OCI-LY1 (cell line): ENCODE results near the gene TTC12.

Source experiments
- H2AFZ ChIP-seq: fragments of 200-600 bp; sonication (generic), shearing (Covaris generic); 2 replicates; pipeline ENCODE4 v1.6.0; 2014; ENCODE audit warnings: antibody characterized with exemption, mild to moderate bottlenecking, low read length
- H3F3A ChIP-seq: fragments of 200-600 bp; sonication (generic), shearing (Covaris generic); 2 replicates; pipeline ENCODE4 v1.6.0; 2014; ENCODE audit warnings: mild to moderate bottlenecking, antibody characterized with exemption, low read length, moderate library complexity; ENCODE audit not compliant: insufficient read depth
- H3K27ac ChIP-seq: fragments of 200-600 bp; sonication (generic); 2 replicates; pipeline ENCODE4 v1.5.1; 2014; ENCODE audit warnings: low read length, mixed run types, mild to moderate bottlenecking, low read depth; ENCODE audit not compliant: poor library complexity, severe bottlenecking
- H3K27me3 ChIP-seq: fragments of 200-600 bp; sonication (generic); 2 replicates; pipeline ENCODE4 v1.6.0; 2014; ENCODE audit warnings: antibody characterized with exemption, mild to moderate bottlenecking, low read length, moderate library complexity; ENCODE audit not compliant: insufficient read depth
- H3K36me3 ChIP-seq: fragments of 200-600 bp; sonication (generic); 2 replicates; pipeline ENCODE4 v1.6.1; 2014; ENCODE audit warnings: mild to moderate bottlenecking, antibody characterized with exemption, low read length, moderate library complexity, mixed read lengths; ENCODE audit not compliant: insufficient read depth
- H3K4me1 ChIP-seq: fragments of 200-600 bp; sonication (generic); 2 replicates; pipeline ENCODE4 v1.5.1; 2014; ENCODE audit warnings: mild to moderate bottlenecking, low read length, moderate library complexity; ENCODE audit not compliant: insufficient read depth, severe bottlenecking
- H3K4me2 ChIP-seq: fragments of 200-600 bp; sonication (generic), shearing (Covaris generic); 2 replicates; pipeline ENCODE4 v1.6.1; 2014; ENCODE audit warnings: low read length
- H3K4me3 ChIP-seq: fragments of 200-600 bp; sonication (generic); 2 replicates; pipeline ENCODE4 v1.5.1; 2014; ENCODE audit warnings: low read length, low read depth, mild to moderate bottlenecking, mixed read lengths; ENCODE audit not compliant: poor library complexity, severe bottlenecking
- H3K79me2 ChIP-seq: fragments of 200-600 bp; shearing (Covaris generic); 2 replicates; pipeline ENCODE4 v1.6.1; 2016; ENCODE audit warnings: mixed run types, low read length, mixed read lengths; ENCODE audit not compliant: insufficient read depth
- H3K9ac ChIP-seq: fragments of 200-600 bp; sonication (generic), shearing (Covaris generic); 2 replicates; pipeline ENCODE4 v1.6.1; 2014; ENCODE audit warnings: mild to moderate bottlenecking, low read length, mixed read lengths
- H3K9me2 ChIP-seq: fragments of 200-600 bp; sonication (generic), shearing (Covaris generic); 2 replicates; pipeline ENCODE4 v1.6.1; 2014; ENCODE audit warnings: low read depth, mild to moderate bottlenecking, low read length, mixed read lengths
- H3K9me3 ChIP-seq: fragments of 200-600 bp; shearing (Covaris generic); 2 replicates; pipeline ENCODE4 v1.6.1; 2014; ENCODE audit warnings: low read length, mixed read lengths
- H4K20me1 ChIP-seq: fragments of 200-600 bp; sonication (generic), shearing (Covaris generic); 2 replicates; pipeline ENCODE4 v1.6.0; 2016; ENCODE audit warnings: mild to moderate bottlenecking, low read length; ENCODE audit not compliant: insufficient read depth
- EZH2 ChIP-seq: fragments of 200-600 bp; sonication (generic), shearing (Covaris generic); IDR thresholded peaks from 2 replicates; pipeline ENCODE4 v1.8.0; 2017; ENCODE audit warnings: borderline replicate concordance, mixed run types, mild to moderate bottlenecking, antibody characterized with exemption, low read length, moderate library complexity, mixed read lengths
- TF ChIP-seq, protein P1 (sequence below): fragments of 200-600 bp; sonication (generic), shearing (Covaris generic); IDR thresholded peaks from 2 replicates; pipeline ENCODE4 v1.5.1; 2017; ENCODE audit warnings: mild to moderate bottlenecking, antibody characterized with exemption, low read length, moderate library complexity, mixed read lengths

The TTC12 gene

GRCh38 chr11:113377681-113378412 lies 63.5 kb downstream of the TTC12 start:
- no peaks in the 10 kb centered on the region for H3K79me2 ChIP-seq
- H2AFZ ChIP-seq, result no peak overlapping the region
- H3K27me3 ChIP-seq, result no peaks in the 10 kb centered on the region
- H3K27ac ChIP-seq, result no peak overlapping the region
- TF ChIP-seq, protein P1, sequence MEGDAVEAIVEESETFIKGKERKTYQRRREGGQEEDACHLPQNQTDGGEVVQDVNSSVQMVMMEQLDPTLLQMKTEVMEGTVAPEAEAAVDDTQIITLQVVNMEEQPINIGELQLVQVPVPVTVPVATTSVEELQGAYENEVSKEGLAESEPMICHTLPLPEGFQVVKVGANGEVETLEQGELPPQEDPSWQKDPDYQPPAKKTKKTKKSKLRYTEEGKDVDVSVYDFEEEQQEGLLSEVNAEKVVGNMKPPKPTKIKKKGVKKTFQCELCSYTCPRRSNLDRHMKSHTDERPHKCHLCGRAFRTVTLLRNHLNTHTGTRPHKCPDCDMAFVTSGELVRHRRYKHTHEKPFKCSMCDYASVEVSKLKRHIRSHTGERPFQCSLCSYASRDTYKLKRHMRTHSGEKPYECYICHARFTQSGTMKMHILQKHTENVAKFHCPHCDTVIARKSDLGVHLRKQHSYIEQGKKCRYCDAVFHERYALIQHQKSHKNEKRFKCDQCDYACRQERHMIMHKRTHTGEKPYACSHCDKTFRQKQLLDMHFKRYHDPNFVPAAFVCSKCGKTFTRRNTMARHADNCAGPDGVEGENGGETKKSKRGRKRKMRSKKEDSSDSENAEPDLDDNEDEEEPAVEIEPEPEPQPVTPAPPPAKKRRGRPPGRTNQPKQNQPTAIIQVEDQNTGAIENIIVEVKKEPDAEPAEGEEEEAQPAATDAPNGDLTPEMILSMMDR, result no peak
- TF ChIP-seq EZH2, result no peak
- H4K20me1 ChIP-seq, result no peaks in the 10 kb centered on the region
- H3K36me3 ChIP-seq, result no peaks in the 10 kb centered on the region
- no peak overlapping the region for H3K9ac ChIP-seq
- H3K4me2 ChIP-seq, result no peak overlapping the region
- H3K9me3 ChIP-seq, result no peaks in the 10 kb centered on the region
- H3F3A ChIP-seq, result no peaks in the 10 kb centered on the region
- no peak overlapping the region for H3K4me3 ChIP-seq
- H3K4me1 ChIP-seq, result no peaks in the 10 kb centered on the region
- no peaks in the 10 kb centered on the region for H3K9me2 ChIP-seq

DNA sequence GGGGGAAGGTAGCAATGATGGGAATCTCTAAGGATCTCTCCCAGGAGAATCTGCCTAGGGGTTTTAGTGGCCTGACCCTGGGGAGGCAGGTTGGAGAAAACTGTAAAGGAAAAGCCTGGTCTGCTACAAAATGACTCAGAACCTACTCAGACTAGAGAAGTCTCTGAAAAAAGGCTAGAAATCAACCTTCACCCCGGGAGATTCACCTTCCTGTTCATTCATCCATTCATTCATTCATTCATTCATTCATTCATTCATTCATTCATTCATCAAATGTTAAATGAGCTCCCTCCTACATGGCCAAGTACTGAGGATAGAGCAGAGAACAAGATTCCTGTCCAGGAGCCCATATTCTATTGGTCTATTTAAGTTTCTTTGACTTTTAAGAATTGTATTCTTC lies 64.3 kb downstream of the TTC12 start:
- H3K4me2 ChIP-seq, result no peak overlapping the region
- no peaks in the 10 kb centered on the region for H4K20me1 ChIP-seq
- H2AFZ ChIP-seq, result no peak overlapping the region
- no peaks in the 10 kb centered on the region for H3K36me3 ChIP-seq
- H3K9me3 ChIP-seq, result no peaks in the 10 kb centered on the region
- H3K27me3 ChIP-seq, result no peaks in the 10 kb centered on the region
- no peaks in the 10 kb centered on the region for H3K4me1 ChIP-seq
- H3K9ac ChIP-seq, result no peak overlapping the region
- no peak overlapping the region for H3K4me3 ChIP-seq
- no peaks in the 10 kb centered on the region for H3F3A ChIP-seq
- TF ChIP-seq EZH2, result no peak
- TF ChIP-seq, protein P1, result no peak
- no peaks in the 10 kb centered on the region for H3K9me2 ChIP-seq
- H3K27ac ChIP-seq, result no peak overlapping the region
- no peaks in the 10 kb centered on the region for H3K79me2 ChIP-seq

GRCh38 chr11:113382121-113382520 lies 67.7 kb downstream of the TTC12 start:
- no peak overlapping the region for H2AFZ ChIP-seq
- H3K9me3 ChIP-seq, result no peaks in the 10 kb centered on the region
- no peak overlapping the region for H3K4me3 ChIP-seq
- H3K79me2 ChIP-seq, result no peaks in the 10 kb centered on the region
- no peaks in the 10 kb centered on the region for H3K27me3 ChIP-seq
- H3K4me1 ChIP-seq, result no peaks in the 10 kb centered on the region
- H3K9ac ChIP-seq, result no peak overlapping the region
- H3K27ac ChIP-seq, result no peak overlapping the region
- H3K4me2 ChIP-seq, result no peak overlapping the region
- no peaks in the 10 kb centered on the region for H4K20me1 ChIP-seq
- H3F3A ChIP-seq, result no peaks in the 10 kb centered on the region
- TF ChIP-seq EZH2, result no peak
- TF ChIP-seq, protein P1, result no peak
- no peaks in the 10 kb centered on the region for H3K36me3 ChIP-seq
- H3K9me2 ChIP-seq, result no peaks in the 10 kb centered on the region
